A549 (cell line): ENCODE data around the gene LRSAM1.

Source experiments
- HOXB5 ChIP-seq: fragments of 250-450 bp; sonication (Bioruptor Pico); IDR thresholded peaks from 2 replicates; pipeline ENCODE4 v1.5.0; 2020; ENCODE audit warnings: mild to moderate bottlenecking, moderate library complexity
- MAZ ChIP-seq: fragments of 150-350 bp; IDR thresholded peaks from 2 replicates; pipeline ENCODE4 v1.6.1; 2014; ENCODE audit warnings: antibody characterized with exemption, low read depth, low read length, borderline replicate concordance
- POLR2AphosphoS2 ChIP-seq: conservative IDR thresholded peaks from 2 replicates; pipeline ENCODE4 v1.6.1; 2012; ENCODE audit warnings: low read length, improper control_type of control experiment, inconsistent platforms
- RNF2 ChIP-seq: fragments of 200-600 bp; sonication (generic); IDR thresholded peaks from 2 replicates; pipeline ENCODE4 v1.6.1; 2016; ENCODE audit warnings: low read depth, mild to moderate bottlenecking, antibody characterized with exemption, moderate library complexity, borderline replicate concordance
- TF ChIP-seq, protein P1 (sequence below): fragments of >200 bp; sonication (Bioruptor Twin); formaldehyde crosslinking; IDR thresholded peaks from 3 replicates; pipeline ENCODE4 v1.5.1; 2016

DNA sequence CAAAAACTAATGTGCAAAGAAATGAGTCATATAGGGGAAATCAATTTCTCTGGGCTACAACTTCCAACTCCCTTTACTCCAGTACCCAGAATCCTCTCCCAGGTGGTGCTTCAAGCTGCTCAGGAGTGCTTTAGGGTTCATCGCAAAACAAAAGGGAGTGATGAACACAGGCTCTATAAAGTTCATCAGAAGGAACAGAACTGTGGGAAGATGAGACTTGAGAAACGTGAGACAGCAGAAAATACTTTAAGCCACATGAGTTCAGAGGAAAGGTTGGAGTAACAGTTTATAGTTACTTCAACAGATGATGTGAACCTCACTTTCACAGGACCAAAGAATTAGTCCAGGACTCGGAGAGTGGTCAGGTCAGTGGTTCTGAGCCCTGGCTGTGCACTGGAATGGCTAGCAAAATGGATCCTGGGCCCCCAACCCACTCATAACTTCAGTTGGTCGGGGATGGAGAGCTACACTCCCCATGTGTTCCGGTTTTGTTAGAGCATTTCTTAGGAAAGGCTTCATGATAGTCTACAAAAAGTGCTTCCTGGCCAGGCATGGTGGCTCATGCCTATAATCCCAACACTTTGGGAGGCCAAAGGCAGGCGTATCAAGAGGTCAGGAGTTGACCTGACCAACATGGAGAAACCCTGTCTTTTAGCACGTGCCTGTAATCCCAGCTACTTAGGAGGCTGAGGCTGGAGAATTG is 4.4 kb upstream of the LRSAM1 start:
- TF ChIP-seq, protein P1, sequence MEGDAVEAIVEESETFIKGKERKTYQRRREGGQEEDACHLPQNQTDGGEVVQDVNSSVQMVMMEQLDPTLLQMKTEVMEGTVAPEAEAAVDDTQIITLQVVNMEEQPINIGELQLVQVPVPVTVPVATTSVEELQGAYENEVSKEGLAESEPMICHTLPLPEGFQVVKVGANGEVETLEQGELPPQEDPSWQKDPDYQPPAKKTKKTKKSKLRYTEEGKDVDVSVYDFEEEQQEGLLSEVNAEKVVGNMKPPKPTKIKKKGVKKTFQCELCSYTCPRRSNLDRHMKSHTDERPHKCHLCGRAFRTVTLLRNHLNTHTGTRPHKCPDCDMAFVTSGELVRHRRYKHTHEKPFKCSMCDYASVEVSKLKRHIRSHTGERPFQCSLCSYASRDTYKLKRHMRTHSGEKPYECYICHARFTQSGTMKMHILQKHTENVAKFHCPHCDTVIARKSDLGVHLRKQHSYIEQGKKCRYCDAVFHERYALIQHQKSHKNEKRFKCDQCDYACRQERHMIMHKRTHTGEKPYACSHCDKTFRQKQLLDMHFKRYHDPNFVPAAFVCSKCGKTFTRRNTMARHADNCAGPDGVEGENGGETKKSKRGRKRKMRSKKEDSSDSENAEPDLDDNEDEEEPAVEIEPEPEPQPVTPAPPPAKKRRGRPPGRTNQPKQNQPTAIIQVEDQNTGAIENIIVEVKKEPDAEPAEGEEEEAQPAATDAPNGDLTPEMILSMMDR, result no peak
- TF ChIP-seq POLR2AphosphoS2 (no peak), MAZ (no peak), RNF2 (no peak), HOXB5 (CRISPR knock-in tag) (no peak)
